Right atrium auricular region (tissue), 2 donors: ENCODE measurements around the gene ZDHHC7. TPM values are rescaled to one million over a fixed set of nuclear protein-coding genes. Genes with fewer than 3 reads are reported as not detected.

ENCODE experiments used
- DNase-seq: peaks from one replicate; pipeline ENCODE4 v3.0.0-alpha.2; 2019; ENCODE audit warnings: low spot score
- H3K27ac ChIP-seq, 2 donors: fragments of 200-600 bp; sonication (generic); 1 replicate in 1 of 2; 2 replicates in 1 of 2; pipeline ENCODE4 v1.5.1; 2016 to 2019
- H3K27me3 ChIP-seq, 2 donors: fragments of 200-600 bp; sonication (generic); one replicate each; pipeline versions ENCODE4 v1.5.1 to v1.6.0; 2017 to 2019
- H3K36me3 ChIP-seq: fragments of 200-600 bp; sonication (generic); one replicate; pipeline ENCODE4 v1.5.1; 2016
- H3K4me1 ChIP-seq, 2 donors: fragments of 200-600 bp; sonication (generic); one replicate each; pipeline versions ENCODE4 v1.5.1 to v1.6.0; 2017 to 2019
- H3K4me3 ChIP-seq, 2 donors: fragments of 200-600 bp; sonication (generic); 1 replicate in 1 of 2; 2 replicates in 1 of 2; pipeline ENCODE4 v1.5.1; 2017 to 2019; ENCODE audit warnings: mild to moderate bottlenecking in 1 of 2, moderate library complexity in 1 of 2
- H3K9me3 ChIP-seq, 2 donors: fragments of 200-600 bp; sonication (generic); one replicate each; pipeline ENCODE4 v1.5.1; 2019
- total RNA-seq, 2 donors: library from RNA; depleted of rRNA; stranded (reverse); fragments of >200 nt; gene quantifications; one replicate each; pipeline ENCODE4 v1.1.0, GENCODE V29; 2016
- TF ChIP-seq, protein P1 (sequence below), 2 donors: fragments of 200-600 bp; sonication (generic); IDR thresholded peaks; one replicate each; pipeline ENCODE4 v1.5.1; 2019; ENCODE audit warnings: antibody characterized with exemption in 2 of 2

The ZDHHC7 gene
- total RNA-seq, 2 donors from 2014 or later: 36.0 to 48.7 TPM

DNA sequence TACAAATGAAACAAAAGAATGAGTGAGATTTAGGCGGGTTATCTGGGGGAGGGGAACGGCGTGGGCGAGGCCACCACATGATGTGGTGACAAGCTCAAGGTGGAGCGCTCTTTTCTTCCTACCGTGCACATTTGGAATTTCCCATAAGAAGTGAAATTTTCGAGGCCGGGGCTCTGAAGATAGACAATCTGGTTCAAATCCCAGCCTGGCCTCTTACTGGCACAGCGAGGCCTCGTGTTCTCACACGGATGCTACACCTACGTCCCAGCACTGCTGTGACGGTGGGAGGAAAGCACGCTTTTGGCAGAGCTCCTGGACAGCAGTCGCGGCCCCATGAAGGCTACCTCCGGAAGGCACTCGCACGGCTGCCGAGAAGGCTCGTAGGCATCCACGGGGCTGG, 25.2 kb downstream of the ZDHHC7 start:
- no peaks in the 10 kb centered on the region for H3K9me3 ChIP-seq
- H3K36me3 ChIP-seq: peaks cover 53% of the 10 kb centered on the region
- H3K27ac ChIP-seq: no peak overlapping the region
- TF ChIP-seq, protein P1, sequence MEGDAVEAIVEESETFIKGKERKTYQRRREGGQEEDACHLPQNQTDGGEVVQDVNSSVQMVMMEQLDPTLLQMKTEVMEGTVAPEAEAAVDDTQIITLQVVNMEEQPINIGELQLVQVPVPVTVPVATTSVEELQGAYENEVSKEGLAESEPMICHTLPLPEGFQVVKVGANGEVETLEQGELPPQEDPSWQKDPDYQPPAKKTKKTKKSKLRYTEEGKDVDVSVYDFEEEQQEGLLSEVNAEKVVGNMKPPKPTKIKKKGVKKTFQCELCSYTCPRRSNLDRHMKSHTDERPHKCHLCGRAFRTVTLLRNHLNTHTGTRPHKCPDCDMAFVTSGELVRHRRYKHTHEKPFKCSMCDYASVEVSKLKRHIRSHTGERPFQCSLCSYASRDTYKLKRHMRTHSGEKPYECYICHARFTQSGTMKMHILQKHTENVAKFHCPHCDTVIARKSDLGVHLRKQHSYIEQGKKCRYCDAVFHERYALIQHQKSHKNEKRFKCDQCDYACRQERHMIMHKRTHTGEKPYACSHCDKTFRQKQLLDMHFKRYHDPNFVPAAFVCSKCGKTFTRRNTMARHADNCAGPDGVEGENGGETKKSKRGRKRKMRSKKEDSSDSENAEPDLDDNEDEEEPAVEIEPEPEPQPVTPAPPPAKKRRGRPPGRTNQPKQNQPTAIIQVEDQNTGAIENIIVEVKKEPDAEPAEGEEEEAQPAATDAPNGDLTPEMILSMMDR (IDR thresholded peaks at IDR 0.05): no peak
- no peak overlapping the region for H3K4me3 ChIP-seq
- no peak for DNase-seq
- peaks cover 0 to 27% of the 10 kb centered on the region in 2 donors for H3K4me1 ChIP-seq
- H3K27me3 ChIP-seq: no peaks in the 10 kb centered on the region

DNA sequence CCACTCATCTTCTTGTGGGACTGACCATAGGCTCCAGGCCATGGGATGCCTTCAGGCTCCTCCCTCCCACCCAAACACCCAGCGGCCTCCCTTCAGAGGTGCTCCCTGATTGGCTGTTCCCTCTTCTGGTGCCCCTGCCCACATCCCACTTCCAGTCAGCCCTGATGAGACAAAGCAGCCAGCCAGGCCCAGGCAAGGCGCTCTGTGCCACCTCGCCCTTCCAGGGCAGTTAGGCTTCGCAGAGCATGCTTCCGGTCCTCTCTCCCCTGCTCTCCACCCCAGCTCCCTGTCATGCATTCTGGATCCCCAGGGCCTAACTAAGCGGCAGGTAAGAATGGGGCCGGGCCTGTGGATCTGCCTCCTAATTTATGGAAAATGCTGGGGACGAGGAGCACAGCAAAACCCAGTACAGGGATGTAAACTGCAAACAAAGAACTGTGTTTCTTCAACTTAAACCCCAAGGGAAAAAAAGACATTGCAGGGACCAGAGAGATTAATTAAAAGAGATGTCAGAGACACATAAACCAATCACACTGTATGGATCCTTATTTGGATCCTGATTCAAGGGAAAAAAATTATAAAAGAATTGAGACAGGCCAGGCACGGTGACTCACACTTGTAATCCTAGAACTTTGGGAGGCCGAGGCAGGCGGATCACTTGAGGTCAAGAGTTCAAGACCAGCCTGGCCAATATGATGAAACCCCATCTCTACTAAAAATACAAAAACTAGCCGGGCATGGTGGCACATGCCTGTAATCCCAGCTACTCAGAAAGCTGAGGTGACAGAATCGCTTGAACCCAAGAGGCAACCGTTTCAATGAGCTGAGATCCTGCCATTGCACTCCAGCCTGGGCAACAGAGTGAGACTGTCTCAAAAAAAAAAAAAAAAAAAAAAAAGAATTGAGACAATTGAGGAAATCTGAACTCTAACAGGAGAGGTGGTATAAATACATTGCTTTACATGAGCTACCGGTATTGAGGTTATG, 26.0 kb downstream of the ZDHHC7 start:
- TF ChIP-seq, protein P1 (IDR thresholded peaks at IDR 0.05): no peak
- no peaks in the 10 kb centered on the region for H3K27me3 ChIP-seq
- H3K4me3 ChIP-seq: no peak overlapping the region
- no peak for DNase-seq
- H3K4me1 ChIP-seq: peaks cover 0 to 27% of the 10 kb centered on the region in 2 donors
- H3K36me3 ChIP-seq: peaks cover 58% of the 10 kb centered on the region
- H3K9me3 ChIP-seq: no peaks in the 10 kb centered on the region
- no peak overlapping the region for H3K27ac ChIP-seq

DNA sequence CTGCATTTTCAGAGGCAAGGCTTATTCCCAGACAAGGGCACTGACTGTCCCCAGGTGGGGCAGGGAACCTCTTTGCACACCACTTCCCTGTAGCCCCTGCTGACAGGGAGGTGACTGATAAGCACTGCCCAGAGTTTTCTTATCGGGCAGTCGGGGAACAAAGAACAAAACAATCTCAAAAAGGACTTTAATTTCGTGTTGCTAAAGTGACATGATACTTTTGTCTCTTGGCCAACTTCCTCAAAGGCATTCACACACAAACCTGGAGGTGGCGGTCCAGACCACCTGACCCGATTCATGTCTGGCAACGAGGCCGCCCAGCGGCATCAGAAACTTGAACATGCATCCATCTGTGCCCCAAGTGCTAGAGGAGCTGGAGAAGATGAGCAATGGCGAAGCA, 28.9 kb downstream of the ZDHHC7 start:
- Histone ChIP-seq H3K36me3 (peaks cover 48% of the 10 kb centered on the region), H3K9me3 (no peaks in the 10 kb centered on the region), H3K4me3 (no peak overlapping the region), H3K27ac (no peak overlapping the region), H3K27me3 (no peaks in the 10 kb centered on the region), H3K4me1 (peaks cover 0 to 27% of the 10 kb centered on the region in 2 donors)
- TF ChIP-seq, protein P1 (IDR thresholded peaks at IDR 0.05): peak in 1 of 2 donors; percentile 46
- no peak for DNase-seq

DNA sequence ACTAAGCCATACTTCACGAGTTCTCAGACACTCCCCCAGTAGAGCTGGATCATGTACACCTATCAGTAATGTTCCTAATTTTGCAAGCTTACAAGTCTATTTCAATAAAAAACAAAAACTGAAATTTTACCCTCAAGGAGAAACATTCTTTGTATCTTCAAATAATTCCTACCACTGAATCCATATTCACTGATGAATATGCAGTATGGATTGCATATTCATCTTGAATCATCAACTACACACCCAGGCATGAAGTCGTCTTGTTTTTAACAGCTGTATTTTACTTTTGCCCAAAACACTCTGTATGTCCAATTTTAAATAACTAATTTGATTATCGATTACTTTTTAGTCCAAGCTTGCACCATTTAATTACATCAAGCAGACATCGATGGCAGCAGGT, 31.8 kb downstream of the ZDHHC7 start:
- no peak overlapping the region for H3K27ac ChIP-seq
- H3K4me1 ChIP-seq: peaks cover 0 to 14% of the 10 kb centered on the region in 2 donors
- no peak overlapping the region for H3K4me3 ChIP-seq
- H3K27me3 ChIP-seq: no peaks in the 10 kb centered on the region
- H3K36me3 ChIP-seq: peaks cover 63% of the 10 kb centered on the region
- TF ChIP-seq, protein P1 (IDR thresholded peaks at IDR 0.05): no peak
- no peaks in the 10 kb centered on the region for H3K9me3 ChIP-seq
- DNase-seq: no peak

DNA sequence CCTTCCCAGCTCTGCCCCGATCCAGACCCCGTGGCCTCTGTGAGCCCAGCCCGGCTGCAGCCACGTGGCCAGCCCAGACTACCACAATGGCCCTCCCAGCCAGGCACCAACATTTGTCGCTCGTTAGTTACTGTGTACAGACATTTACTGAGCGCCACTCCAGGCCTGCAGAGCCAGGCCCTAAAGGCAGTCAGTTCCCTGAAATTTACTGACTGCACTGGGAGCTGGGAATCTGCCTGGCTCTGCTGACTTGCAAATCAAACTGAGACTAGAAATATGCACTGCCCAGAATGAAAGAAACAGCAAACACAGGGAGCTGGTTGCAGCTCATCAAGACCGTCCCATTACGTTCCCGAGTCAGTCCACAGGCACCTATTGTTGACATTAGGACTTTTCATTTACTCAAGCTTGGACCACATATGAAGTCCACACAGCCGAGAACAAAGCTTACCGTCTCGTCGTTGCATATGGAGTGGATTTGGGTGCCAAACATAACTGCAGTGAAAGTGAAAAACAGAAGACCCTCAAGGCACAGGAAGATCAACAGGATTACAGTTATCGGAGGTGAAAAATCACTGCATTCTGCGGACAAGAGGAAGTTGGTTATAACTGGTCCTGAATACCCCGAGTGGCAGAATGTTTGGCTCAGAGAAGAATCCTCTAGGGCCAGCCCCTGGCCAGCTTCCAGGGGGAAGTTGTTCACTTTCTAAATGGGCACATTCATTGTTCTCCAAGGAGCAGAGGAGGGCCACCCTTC, 34.5 kb downstream of the ZDHHC7 start:
- no peak for DNase-seq
- H3K4me3 ChIP-seq: no peak overlapping the region
- H3K9me3 ChIP-seq: no peaks in the 10 kb centered on the region
- peaks cover 65% of the 10 kb centered on the region for H3K36me3 ChIP-seq
- H3K4me1 ChIP-seq: peaks cover 0 to 12% of the 10 kb centered on the region in 2 donors
- no peak overlapping the region for H3K27ac ChIP-seq
- TF ChIP-seq, protein P1 (IDR thresholded peaks at IDR 0.05): no peak
- no peaks in the 10 kb centered on the region for H3K27me3 ChIP-seq
